ENCODE measurements around the gene CSAG2.
"Not testable (repeated sequence)": the region's sequence is repeated elsewhere in the genome, so short reads cannot be mapped to it uniquely, and the experiment has no call there.

CSAG2 gene, protein sequence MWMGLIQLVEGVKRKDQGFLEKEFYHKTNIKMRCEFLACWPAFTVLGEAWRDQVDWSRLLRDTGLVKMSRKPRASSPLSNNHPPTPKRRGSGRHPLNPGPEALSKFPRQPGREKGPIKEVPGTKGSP

DNA sequence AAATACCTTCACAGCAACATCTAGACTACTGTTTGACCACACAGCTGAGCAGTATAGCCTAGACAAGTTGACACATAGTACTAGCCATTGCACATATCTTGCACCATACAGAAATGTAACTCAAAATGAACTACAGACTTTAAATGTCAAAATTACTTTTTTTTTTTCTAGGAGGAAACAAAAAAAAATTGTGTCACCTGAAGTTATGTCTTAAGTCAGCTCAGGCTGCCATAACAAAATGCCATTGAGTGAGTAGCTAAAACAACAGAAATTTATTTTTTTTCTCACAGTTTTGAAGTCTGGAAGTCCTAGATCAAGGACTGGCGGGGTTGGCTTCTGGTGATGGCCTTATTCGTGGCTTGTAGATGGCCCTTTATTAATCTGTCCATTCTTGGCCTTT lies at the start of gene CSAG2:
TSS of gene CSAG2 (minus strand) at position 101 of the 400 bp plus-strand sequence. CDS start 161 bp downstream, outside the sequence.
- not testable (repeated sequence) for DNase-seq (ENCODE audit: low read depth)

DNA sequence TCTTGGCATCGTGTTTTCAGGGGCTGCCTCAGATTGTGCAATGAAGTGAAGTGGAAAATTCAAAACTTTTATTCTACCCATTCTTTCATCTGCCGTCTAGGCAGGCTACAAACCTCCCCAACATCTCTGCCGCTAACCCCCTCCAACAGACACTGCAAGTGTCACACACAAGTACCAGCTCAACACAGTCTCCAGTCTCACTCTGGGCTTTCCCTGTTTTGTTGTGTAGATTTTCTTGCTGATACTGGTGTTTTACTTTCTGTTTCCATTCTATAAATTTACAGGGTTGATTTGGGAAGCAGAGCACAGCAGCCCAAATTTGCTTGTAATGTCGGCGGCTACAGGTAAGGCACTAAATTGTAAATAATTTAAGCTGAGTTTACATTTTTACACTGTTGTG lies 45.8 kb upstream of the CSAG2 start:
- DNase-seq (ENCODE audit: low read depth), result not testable (repeated sequence)

DNA sequence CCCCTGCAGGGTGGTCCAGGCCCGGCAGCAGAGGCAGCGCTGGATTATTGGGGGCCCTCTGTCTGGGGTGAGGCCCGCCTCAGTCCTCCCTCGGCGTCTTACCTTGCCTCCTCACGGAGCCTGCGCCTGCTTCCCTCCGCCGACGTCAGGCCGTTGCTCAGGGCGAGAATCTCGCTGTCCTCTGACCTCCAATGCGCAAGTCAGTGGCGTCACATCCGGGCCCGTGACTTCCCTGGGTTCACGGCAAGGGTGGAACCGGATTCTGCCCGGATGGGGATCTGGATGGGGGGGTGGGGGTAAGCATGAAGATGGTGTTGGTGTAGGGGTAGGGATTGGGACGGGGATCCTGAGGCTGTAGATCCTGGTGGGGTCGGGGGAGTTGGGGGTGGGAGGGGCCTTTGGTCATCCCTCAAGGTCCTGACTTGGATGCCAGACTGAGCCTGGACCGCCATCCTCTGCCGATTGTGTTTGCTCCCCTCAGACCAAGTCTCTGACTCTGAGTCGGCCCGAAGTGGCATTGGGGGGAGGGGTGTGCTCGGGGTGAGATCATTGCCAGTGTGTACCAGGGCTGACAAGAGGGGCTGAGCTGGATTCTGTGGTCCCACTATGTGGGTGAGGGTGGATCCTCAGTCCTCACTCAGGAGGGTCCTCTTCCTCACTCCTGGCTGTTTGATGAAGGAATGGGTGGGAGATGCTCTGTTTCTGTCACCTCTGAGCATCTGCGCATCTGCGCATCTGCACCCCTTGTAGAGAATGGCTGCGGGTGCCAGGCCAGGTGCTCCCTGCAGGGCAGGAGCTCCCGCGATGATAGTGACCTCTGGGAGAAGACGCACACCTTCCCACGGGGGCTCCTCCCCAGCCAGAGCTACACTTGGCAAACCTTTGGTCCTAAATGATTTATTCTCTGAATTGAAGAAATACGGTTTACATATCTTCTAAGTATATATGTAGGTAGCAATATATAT lies 44.9 kb upstream of the CSAG2 start, which contains the start of gene MAGEA2:
TSS of gene MAGEA2 (minus strand) at position 157 of the 965 bp plus-strand sequence. CDS start 2,479 bp downstream, outside the sequence.
- DNase-seq (ENCODE audit: low read depth), result not testable (repeated sequence)

DNA sequence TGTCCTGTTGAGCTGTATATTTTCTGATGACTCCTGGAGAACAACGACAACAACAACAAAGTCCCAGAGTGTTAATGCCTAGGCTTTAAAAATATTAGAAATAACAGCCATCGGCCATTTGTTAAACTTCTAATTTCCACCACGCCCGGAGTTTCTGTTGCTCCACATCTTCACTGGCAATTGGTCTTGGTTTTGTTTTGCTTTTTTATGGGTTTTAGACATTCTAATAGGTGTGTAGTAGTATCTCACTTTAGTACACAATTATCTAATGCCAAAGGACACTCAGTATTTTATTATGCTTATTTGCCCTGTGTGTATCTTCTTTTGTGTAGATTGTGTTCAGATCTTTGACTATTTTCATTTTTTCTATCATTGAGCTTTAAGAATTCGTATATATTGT lies 29.5 kb upstream of the CSAG2 start:
- DNase-seq (ENCODE audit: low read depth), result no peak

DNA sequence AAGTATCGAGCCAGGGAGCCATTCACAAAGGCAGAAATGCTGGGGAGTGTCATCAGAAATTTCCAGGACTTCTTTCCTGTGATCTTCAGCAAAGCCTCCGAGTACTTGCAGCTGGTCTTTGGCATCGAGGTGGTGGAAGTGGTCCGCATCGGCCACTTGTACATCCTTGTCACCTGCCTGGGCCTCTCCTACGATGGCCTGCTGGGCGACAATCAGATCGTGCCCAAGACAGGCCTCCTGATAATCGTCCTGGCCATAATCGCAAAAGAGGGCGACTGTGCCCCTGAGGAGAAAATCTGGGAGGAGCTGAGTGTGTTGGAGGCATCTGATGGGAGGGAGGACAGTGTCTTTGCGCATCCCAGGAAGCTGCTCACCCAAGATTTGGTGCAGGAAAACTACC lies 27.5 kb upstream of the CSAG2 start:
- DNase-seq (ENCODE audit: low read depth), result not testable (repeated sequence)

DNA sequence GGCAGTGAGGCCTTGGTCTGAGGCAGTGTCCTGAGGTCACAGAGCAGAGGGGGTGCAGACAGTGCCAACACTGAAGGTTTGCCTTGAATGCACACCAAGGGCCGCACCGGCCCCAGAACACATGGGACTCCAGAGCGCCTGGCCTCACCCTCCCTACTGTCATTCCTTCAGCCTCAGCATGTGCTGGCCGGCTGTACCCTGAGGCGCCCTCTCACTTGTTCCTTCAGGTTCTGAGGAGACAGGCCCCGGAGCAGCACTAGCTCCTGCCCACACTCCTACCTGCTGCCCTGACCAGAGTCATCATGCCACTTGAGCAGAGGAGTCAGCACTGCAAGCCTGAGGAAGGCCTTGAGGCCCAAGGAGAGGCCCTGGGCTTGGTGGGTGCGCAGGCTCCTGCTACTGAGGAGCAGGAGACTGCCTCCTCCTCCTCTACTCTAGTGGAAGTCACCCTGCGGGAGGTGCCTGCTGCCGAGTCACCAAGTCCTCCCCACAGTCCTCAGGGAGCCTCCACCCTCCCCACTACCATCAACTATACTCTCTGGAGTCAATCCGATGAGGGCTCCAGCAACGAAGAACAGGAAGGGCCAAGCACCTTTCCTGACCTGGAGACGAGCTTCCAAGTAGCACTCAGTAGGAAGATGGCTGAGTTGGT lies 26.9 kb upstream of the CSAG2 start:
- no peak for DNase-seq (ENCODE audit: low read depth)

DNA sequence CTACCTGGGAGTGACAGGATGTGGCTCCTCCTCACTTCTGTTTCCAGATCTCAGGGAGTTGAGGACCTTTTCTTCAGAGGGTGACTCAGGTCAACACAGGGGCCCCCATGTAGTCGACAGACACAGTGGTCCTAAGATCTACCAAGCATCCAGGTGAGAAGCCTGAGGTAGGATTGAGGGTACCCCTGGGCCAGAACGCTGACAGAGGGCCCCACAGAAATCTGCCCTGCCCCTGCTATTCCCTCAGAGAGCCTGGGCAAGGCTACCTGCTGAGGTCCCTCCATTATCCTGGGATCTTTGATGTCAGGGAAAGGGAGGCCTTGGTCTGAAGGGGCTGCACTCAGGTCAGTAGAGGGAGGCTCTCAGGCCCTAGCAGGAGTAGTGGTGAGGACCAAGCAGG lies 26.0 kb upstream of the CSAG2 start:
- no peak for DNase-seq (ENCODE audit: low read depth)

DNA sequence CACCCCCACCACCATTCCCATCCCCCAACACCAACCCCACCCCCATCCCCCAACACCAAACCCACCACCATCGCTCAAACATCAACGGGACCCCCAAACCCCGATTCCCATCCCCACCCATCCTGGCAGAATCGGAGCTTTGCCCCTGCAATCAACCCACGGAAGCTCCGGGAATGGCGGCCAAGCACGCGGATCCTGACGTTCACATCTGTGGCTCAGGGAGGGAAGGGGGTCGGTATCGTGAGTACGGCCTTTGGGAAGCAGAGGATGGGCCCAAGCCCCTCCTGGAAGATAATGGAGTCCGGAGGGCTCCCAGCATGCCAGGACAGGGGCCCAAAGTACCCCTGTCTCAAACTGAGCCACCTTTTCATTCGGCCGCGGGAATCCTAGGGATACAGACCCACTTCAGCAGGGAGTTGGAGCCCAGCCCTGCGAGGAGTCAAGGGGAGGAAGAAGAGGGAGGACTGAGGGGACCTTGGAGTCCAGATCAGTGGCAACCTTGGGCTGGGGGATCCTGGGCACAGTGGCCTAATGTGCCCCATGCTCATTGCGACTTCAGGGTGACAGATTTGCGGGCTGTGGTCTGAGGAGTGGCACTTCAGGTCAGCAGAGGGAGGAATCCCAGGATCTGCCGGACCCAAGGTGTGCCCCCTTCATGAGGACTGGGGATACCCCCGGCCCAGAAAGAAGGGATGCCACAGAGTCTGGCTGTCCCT lies 25.2 kb upstream of the CSAG2 start:
- not testable (repeated sequence) for DNase-seq (ENCODE audit: low read depth)

DNA sequence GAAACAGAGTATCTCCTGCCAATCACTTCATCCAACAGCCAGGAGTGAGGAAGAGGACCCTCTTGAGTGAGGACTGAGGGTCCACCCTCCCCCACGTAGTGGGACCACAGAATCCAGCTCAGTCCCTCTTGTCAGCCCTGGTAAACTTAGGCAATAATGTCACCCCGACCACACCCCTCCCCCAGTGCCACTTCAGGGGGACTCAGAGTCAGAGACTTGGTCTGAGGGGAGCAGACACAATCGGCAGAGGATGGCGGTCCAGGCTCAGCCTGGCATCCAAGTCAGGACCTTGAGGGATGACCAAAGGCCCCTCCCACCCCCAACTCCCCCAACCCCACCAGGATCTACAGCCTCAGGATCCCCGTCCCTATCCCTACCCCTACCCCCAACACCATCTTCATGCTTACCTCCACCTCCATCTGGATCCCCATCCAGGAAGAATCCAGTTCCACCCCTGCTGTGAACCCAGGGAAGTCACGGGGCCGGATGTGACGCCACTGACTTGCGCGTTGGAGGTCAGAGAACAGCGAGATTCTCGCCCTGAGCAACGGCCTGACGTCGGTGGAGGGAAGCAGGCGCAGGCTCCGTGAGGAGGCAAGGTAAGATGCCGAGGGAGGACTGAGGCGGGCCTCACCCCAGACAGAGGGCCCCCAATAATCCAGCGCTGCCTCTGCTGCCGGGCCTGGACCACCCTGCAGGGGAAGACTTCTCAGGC lies 24.3 kb upstream of the CSAG2 start, which contains the start of the genes CSAG1 and MAGEA12:
TSS of gene CSAG1 (minus strand) at position 461 of the 715 bp plus-strand sequence. CDS start 1,261 bp downstream, outside the sequence.
TSS of gene MAGEA12 (plus strand) at position 497 of the 715 bp plus-strand sequence. CDS start 2,405 bp downstream, outside the sequence.
- no peak for DNase-seq (ENCODE audit: low read depth)

DNA sequence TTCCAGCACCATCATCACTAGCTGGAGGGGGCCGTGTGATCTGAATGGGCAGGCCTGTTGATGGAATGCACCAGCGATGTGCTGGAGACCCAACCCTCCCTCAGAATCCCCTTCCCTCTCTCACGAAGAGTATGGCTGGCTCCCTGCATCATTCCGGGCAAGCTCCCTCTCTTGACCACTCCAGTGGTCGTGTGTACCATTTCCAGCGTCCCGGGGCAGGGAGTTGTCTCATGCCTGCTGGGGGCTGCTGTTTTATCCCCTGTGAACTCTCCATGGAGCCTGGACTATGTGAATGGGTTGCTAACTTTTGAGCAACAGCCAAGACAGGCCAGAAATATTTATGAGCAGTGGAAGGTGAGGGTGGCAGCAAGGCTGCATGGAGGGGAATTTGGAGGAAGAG lies 16.3 kb upstream of the CSAG2 start:
- no peak for DNase-seq (ENCODE audit: low read depth)

DNA sequence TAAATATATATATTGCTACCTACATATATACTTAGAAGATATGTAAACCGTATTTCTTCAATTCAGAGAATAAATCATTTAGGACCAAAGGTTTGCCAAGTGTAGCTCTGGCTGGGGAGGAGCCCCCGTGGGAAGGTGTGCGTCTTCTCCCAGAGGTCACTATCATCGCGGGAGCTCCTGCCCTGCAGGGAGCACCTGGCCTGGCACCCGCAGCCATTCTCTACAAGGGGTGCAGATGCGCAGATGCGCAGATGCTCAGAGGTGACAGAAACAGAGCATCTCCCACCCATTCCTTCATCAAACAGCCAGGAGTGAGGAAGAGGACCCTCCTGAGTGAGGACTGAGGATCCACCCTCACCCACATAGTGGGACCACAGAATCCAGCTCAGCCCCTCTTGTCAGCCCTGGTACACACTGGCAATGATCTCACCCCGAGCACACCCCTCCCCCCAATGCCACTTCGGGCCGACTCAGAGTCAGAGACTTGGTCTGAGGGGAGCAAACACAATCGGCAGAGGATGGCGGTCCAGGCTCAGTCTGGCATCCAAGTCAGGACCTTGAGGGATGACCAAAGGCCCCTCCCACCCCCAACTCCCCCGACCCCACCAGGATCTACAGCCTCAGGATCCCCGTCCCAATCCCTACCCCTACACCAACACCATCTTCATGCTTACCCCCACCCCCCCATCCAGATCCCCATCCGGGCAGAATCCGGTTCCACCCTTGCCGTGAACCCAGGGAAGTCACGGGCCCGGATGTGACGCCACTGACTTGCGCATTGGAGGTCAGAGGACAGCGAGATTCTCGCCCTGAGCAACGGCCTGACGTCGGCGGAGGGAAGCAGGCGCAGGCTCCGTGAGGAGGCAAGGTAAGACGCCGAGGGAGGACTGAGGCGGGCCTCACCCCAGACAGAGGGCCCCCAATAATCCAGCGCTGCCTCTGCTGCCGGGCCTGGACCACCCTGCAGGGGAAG lies 5.0 kb upstream of the CSAG2 start, which contains the start of gene MAGEA2B:
TSS of gene MAGEA2B (plus strand) at position 814 of the 973 bp plus-strand sequence. CDS start 2,479 bp downstream, outside the sequence.
- DNase-seq (ENCODE audit: low read depth), result not testable (repeated sequence)

DNA sequence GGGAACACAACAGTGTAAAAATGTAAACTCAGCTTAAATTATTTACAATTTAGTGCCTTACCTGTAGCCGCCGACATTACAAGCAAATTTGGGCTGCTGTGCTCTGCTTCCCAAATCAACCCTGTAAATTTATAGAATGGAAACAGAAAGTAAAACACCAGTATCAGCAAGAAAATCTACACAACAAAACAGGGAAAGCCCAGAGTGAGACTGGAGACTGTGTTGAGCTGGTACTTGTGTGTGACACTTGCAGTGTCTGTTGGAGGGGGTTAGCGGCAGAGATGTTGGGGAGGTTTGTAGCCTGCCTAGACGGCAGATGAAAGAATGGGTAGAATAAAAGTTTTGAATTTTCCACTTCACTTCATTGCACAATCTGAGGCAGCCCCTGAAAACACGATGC lies 4.1 kb upstream of the CSAG2 start:
- DNase-seq (ENCODE audit: low read depth), result not testable (repeated sequence)

DNA sequence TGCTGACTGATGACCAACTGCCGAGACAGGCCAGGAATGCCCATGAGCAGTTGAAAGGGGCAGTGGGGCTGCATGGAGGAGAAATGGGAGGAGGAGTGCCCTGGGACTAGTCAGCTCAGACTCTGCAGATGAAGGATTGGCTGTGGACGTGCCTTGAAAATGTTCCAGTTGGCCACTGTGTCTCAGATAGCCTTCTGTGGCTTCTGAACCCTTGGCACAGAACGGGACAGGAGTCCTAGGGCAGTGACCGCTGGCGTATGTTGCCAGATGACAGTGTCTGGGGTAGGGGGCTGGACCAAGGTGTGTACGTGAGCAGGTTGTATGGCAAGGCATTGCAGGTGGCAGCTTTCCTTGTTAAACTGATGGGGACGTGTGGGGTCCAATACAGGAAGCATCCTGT lies 2.6 kb downstream of the CSAG2 start:
- not testable (repeated sequence) for DNase-seq (ENCODE audit: low read depth)

DNA sequence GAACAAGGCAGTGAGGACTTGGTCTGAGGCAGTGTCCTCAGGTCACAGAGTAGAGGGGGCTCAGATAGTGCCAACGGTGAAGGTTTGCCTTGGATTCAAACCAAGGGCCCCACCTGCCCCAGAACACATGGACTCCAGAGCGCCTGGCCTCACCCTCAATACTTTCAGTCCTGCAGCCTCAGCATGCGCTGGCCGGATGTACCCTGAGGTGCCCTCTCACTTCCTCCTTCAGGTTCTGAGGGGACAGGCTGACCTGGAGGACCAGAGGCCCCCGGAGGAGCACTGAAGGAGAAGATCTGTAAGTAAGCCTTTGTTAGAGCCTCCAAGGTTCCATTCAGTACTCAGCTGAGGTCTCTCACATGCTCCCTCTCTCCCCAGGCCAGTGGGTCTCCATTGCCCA lies 8.7 kb downstream of the CSAG2 start:
- not testable (repeated sequence) for DNase-seq (ENCODE audit: low read depth)

DNA sequence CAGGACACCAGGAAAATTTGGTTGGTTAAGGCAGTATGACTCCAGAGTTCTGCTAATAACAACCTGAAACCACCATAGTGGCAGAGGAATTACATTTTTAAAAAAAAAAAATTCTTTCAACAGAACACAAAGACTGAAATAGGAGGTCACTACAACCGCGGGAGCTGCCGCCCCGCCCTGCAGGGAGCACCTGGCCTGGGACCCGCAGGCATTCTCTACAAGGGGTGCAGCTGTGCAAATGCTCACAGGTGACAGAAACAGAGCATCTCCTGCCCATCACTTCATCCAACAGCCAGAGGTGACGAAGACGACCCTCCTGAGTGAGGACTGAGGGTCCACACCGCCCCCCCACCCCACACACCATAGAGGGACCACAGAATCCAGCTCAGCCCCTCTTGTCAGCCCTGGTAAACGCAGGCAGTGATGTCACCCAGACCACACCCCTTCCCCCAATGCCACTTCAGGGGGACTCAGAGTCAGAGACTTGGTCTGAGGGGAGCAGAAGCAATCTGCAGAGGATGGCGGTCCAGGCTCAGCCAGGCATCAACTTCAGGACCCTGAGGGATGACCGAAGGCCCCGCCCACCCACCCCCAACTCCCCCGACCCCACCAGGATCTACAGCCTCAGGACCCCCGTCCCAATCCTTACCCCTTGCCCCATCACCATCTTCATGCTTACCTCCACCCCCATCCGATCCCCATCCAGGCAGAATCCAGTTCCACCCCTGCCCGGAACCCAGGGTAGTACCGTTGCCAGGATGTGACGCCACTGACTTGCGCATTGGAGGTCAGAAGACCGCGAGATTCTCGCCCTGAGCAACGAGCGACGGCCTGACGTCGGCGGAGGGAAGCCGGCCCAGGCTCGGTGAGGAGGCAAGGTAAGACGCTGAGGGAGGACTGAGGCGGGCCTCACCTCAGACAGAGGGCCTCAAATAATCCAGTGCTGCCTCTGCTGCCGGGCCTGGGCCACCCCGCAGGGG lies 10.8 kb downstream of the CSAG2 start, which contains the start of gene MAGEA3:
TSS of gene MAGEA3 (plus strand) at position 843 of the 980 bp plus-strand sequence. CDS start 2,039 bp downstream, outside the sequence.
- DNase-seq (ENCODE audit: low read depth), result not testable (repeated sequence)

DNA sequence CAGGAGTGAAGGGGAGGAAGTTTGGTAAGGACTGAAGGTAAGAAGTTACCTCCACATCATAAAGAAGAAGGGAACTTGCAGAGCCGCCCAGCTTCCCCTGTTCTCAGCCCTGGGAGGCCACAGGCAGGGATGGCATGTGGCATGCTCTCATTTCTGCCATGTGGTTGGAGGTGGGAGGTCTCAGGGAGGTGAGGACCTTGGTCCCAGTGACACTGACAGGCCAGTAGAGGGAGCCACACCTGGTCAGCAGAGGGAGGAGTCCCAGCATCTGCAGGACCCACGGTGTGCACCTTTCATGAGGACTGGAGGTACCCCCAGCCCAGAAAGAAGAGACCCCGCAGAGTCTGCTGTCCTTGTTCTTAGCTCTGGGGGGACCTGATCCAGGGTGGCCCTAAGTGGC lies 28.1 kb downstream of the CSAG2 start:
- DNase-seq (ENCODE audit: low read depth), result not testable (repeated sequence)

DNA sequence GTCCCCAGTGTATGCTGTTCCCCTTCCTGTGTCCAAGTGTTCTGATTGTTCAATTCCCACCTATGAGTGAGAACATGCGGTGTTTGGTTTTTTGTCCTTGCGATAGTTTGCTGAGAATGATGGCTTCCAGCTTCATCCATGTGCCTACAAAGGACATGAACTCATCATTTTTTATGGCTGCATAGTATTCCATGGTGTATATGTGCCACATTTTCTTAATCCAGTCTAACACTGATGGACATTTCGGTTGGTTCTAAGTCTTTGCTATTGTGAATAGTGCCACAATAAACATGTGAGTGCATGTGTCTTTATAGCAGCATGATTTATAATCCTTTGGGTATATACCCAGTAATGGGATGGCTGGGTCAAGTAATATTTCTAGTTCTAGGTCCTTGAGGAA lies 34.4 kb downstream of the CSAG2 start:
- DNase-seq (ENCODE audit: low read depth), result not testable (repeated sequence)

DNA sequence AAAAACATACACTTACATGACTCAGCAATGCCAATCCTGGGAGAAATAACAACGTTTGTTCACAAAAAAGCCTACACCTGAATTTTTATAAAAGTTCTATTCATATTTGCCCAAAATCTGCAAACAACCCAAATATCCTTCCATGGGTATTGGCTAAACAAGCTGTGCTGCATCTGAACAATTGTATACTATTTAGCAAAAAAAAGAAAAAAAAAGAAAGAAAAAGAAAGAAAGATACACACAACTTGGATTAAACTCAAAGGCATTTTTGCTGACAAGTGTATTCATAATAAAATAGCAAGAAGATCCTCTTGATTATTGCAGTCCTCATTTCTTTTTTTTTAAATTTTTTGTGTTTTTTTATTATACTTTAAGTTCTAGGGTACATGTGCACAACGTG lies 34.9 kb downstream of the CSAG2 start:
- no peak for DNase-seq (ENCODE audit: low read depth)

Measured in ELR (cell line).